HepG2 (cell line): ENCODE data around the gene DNAH8. TPM values are rescaled to one million over a fixed set of nuclear protein-coding genes. Genes with fewer than 3 reads are reported as not detected.
A peak's percentile ranks its signal among the peaks of the same experiment; 100 is the strongest.

Experiments
- ATAC-seq: fragments of 200-7000 bp; cut with Tn5 transposase; 3 replicates; pipeline ENCODE4 v1.9.1; 2020; ENCODE audit warnings: mild to moderate bottlenecking, moderate library complexity
- BruUV-seq: library from RNA; stranded (reverse); fragments of 400-500 nt; replicated peaks from 2 replicates; lab custom pipeline; 2021; lab: Mats Ljungman, UMichigan
- CTCF ChIA-PET: fragments of 300-600 bp; formaldehyde crosslinking; extraction: SDS; loops from one replicate; lab custom pipeline; 2021; ENCODE audit warnings: low total read pairs, inconsistent platforms, low intra/inter-chr PET ratio; lab: Yijun Ruan, JAX
- POLR2A ChIA-PET: fragments of 350-600 bp; sonication (Branson Sonifier 250); formaldehyde crosslinking; loops from one replicate; lab custom pipeline; 2020; ENCODE audit warnings: antibody characterized with exemption, inconsistent platforms; lab: Yijun Ruan, JAX
- DNase-seq: peaks from one replicate; pipeline ENCODE4 v3.0.0-alpha.2; 2015; ENCODE audit warnings: low spot score
- FAIRE-seq: peaks from 3 replicates; lab custom pipeline; 2011; peaks lifted over from hg19 to GRCh38; lab: Jason Lieb, UNC
- H2AFZ ChIP-seq: one replicate; pipeline ENCODE4 v1.6.1; 2011; ENCODE audit warnings: low read length, inconsistent platforms
- H3K27ac ChIP-seq: fragments of 300-600 bp; 3 replicates; pipeline ENCODE4 v1.8.0; 2011; ENCODE audit warnings: mixed run types, mild to moderate bottlenecking, mixed read lengths, low read length, inconsistent platforms; ENCODE audit not compliant: insufficient read depth; ENCODE audit errors: extremely low read length
- H3K27me3 ChIP-seq, 2 experiments: fragments of 200-600 bp in 1 of 2; 2 replicates in 1 of 2; 3 replicates in 1 of 2; pipeline versions ENCODE4 v1.6.0 to v1.8.0; 2011; ENCODE audit warnings: low read length in 2 of 2, mild to moderate bottlenecking in 2 of 2, moderate library complexity in 2 of 2, inconsistent platforms in 1 of 2; ENCODE audit not compliant: insufficient read depth in 2 of 2, control insufficient read depth in 1 of 2
- H3K36me3 ChIP-seq, 2 experiments: fragments of 200-600 bp in 1 of 2; replicated peaks in 1 of 2; 2 replicates in 1 of 2; 3 replicates in 1 of 2; pipeline versions ENCODE4 v1.5.1 to v1.8.0; 2011; ENCODE audit warnings: low read length in 2 of 2, inconsistent platforms in 1 of 2; ENCODE audit not compliant: insufficient read depth in 2 of 2, control insufficient read depth in 1 of 2
- H3K4me1 ChIP-seq: 2 replicates; pipeline ENCODE4 v1.5.1; 2012; ENCODE audit warnings: low read length, inconsistent platforms; ENCODE audit not compliant: insufficient read depth
- H3K4me2 ChIP-seq: 2 replicates; pipeline ENCODE4 v1.6.0; 2011; ENCODE audit warnings: low read depth, low read length, inconsistent platforms
- H3K4me3 ChIP-seq, 3 experiments: fragments of 200-600 bp in 1 of 3; sonication (generic), shearing (Covaris generic) in 1 of 3; replicated peaks in 1 of 3; 2 replicates each; pipeline ENCODE4 v1.5.1; 2011 to 2016; ENCODE audit warnings: low read length in 3 of 3, inconsistent platforms in 2 of 3, low read depth in 2 of 3, mild to moderate bottlenecking in 2 of 3, control low read depth in 1 of 3, mixed read lengths in 1 of 3; ENCODE audit not compliant: insufficient read depth in 1 of 3
- H3K79me2 ChIP-seq: one replicate; pipeline ENCODE4 v1.6.1; 2011; ENCODE audit warnings: low read length, inconsistent platforms; ENCODE audit not compliant: insufficient read depth
- H3K9ac ChIP-seq: 2 replicates; pipeline ENCODE4 v1.6.0; 2011; ENCODE audit warnings: mild to moderate bottlenecking, low read depth, low read length, inconsistent platforms; ENCODE audit not compliant: insufficient read depth
- H3K9me3 ChIP-seq: 2 replicates; pipeline ENCODE4 v1.5.1; 2012; ENCODE audit warnings: mild to moderate bottlenecking, low read length
- H4K20me1 ChIP-seq: 2 replicates; pipeline ENCODE4 v1.6.0; 2011; ENCODE audit warnings: inconsistent platforms, mild to moderate bottlenecking, low read length, moderate library complexity; ENCODE audit not compliant: insufficient read depth
- CTCF ChIP-seq: sonication (generic); formaldehyde crosslinking; IDR thresholded peaks from 2 replicates; pipeline ENCODE4 v1.5.0; 2020; ENCODE audit warnings: mild to moderate bottlenecking, missing genetic modification reagents, moderate library complexity
- FOXA3 ChIP-seq: IDR thresholded peaks from 2 replicates; pipeline ENCODE4 v1.6.1; 2016; ENCODE audit warnings: missing genetic modification reagents, missing compliant biosample characterization
- FOXO1 ChIP-seq: sonication (generic); formaldehyde crosslinking; IDR thresholded peaks from 2 replicates; pipeline ENCODE4 v1.4.0; 2020; ENCODE audit warnings: missing genetic modification reagents
- HCFC1 ChIP-seq: fragments of 150-350 bp; IDR thresholded peaks from 2 replicates; pipeline ENCODE4 v1.6.1; 2014; ENCODE audit warnings: low read depth, low read length
- PAX8 ChIP-seq: sonication (generic); formaldehyde crosslinking; IDR thresholded peaks from 2 replicates; pipeline ENCODE4 v1.8.0; 2022; ENCODE audit warnings: mild to moderate bottlenecking, missing genetic modification reagents, borderline replicate concordance
- RAD21 ChIP-seq: fragments of 450-650 bp; formaldehyde crosslinking; IDR thresholded peaks from 2 replicates; pipeline ENCODE4 v1.5.0; 2020; ENCODE audit warnings: mild to moderate bottlenecking
- SMAD1 ChIP-seq: sonication (generic); formaldehyde crosslinking; IDR thresholded peaks from 2 replicates; pipeline ENCODE4 v1.4.0; 2020; ENCODE audit warnings: missing genetic modification reagents, low read depth, mild to moderate bottlenecking, borderline replicate concordance
- SMC3 ChIP-seq: IDR thresholded peaks from 2 replicates; pipeline ENCODE4 v1.6.1; 2011; ENCODE audit warnings: low read length, improper control_type of control experiment
- STAG1 ChIP-seq: sonication (generic); formaldehyde crosslinking; IDR thresholded peaks from 2 replicates; pipeline ENCODE4 v1.4.0; 2020; ENCODE audit warnings: missing genetic modification reagents
- ZNF225 ChIP-seq: sonication (generic); formaldehyde crosslinking; IDR thresholded peaks from 2 replicates; pipeline ENCODE4 v1.4.0; 2020; ENCODE audit warnings: mild to moderate bottlenecking, missing genetic modification reagents
- ZNF678 ChIP-seq: sonication (generic); formaldehyde crosslinking; IDR thresholded peaks from 2 replicates; pipeline ENCODE4 v1.4.0; 2020; ENCODE audit warnings: mild to moderate bottlenecking, missing genetic modification reagents
- ZNF841 ChIP-seq: sonication (generic); formaldehyde crosslinking; IDR thresholded peaks from 2 replicates; pipeline ENCODE4 v1.8.1; 2023; ENCODE audit warnings: missing genetic modification reagents, borderline replicate concordance
- WGBS: methylation state at CpG from one replicate; pipeline ENCODE4 v1.1.6; 2017; ENCODE audit warnings: low lambda C conversion rate; 5-methylcytosine and 5-hydroxymethylcytosine counted together
- in situ Hi-C: cut with HindIII; loops from 2 replicates; pipeline ENCODE4 v1.10.0; 2017; ENCODE audit warnings: low pct_unique_long_range_greater_than_20kb; ENCODE audit not compliant: extremely low pct_ligation_motif_present
- intact Hi-C: fragments of 100-400 bp; cut with micrococcal nuclease; formaldehyde crosslinking; loops from one replicate; pipeline ENCODE4 v1.10.0; 2022; ENCODE audit not compliant: unreplicated experiment
- polyA plus RNA-seq, 8 experiments: library from polyadenylated mRNA; depleted of rRNA in 3 of 8; stranded (reverse) in 7 of 8; unstranded in 1 of 8; fragments of >200 nt; fragmentation: Illumina TruSeq in 4 of 8; extraction: Trizol in 4 of 8; gene quantifications; 2 replicates each; pipeline versions ENCODE4 v1.2.1 to v1.2.3, GENCODE V29; 2011 to 2016; ENCODE audit warnings: low read depth in 4 of 8, missing spikeins in 1 of 8, mixed read lengths in 1 of 8; ENCODE audit not compliant: insufficient read depth in 1 of 8
- total RNA-seq, 5 experiments: library from RNA; depleted of rRNA; stranded (reverse); fragments of >200 nt; fragmentation: Illumina TruSeq; extraction: Trizol; gene quantifications; 2 replicates each; pipeline ENCODE4 v1.2.3, GENCODE V29; 2016; ENCODE audit warnings: low read depth in 1 of 5

The DNAH8 gene
- total and polyA plus RNA-seq, 2 of the 13 experiments (the other 11 are each of a cell fraction or from before 2014, with no cell fraction given) = not detected

- TF ChIP-seq FOXA3 (CRISPR knock-in tag) = no peak
- TF ChIP-seq ZNF841 = no peak
- TF ChIP-seq HCFC1 = no peak
- no peak for TF ChIP-seq SMAD1 (CRISPR knock-in tag)
Observed at GRCh38 chr6:38719358-38719757, 4.2 kb downstream of the DNAH8 start (continued).

DNA sequence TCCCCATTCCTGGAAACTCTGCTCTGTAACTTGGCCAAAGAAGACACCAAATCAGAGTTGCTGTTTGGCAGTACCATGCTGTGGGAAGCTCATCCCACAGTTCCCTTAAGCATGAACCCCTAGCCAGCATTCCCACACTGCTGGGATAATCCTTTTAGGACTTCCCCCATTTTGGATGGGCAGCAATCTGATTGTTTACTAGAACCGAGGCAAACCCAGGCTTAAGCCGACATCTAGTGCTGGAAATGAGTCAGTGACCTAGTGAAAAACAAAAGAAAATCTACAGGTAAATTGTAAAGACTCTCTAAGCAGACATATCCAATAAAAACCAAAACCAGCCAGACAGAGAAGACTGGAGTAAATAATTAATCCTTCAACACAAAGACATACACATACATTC lies 5.2 kb downstream of the DNAH8 start:
- Histone ChIP-seq H4K20me1 (no peaks in the 10 kb centered on the region), H3K9me3 (no peaks in the 10 kb centered on the region), H3K9ac (no peak overlapping the region), H3K79me2 (no peaks in the 10 kb centered on the region), H3K27ac (no peak overlapping the region), H3K4me2 (no peak overlapping the region), H3K27me3 (peaks cover 0 to 3% of the 10 kb centered on the region in 2 experiments; a peak in 1 of 5 replicates), H2AFZ (no peak overlapping the region), H3K36me3 (no peaks in the 10 kb centered on the region), H3K4me1 (peaks cover 6% of the 10 kb centered on the region; the same call in 1 of the 2 replicates), H3K4me3 (no peak overlapping the region)
- ChIA-PET POLR2A (no interaction called here), CTCF (no interaction called here)
- TF ChIP-seq CTCF (CRISPR knock-in tag) = peak; percentile 76
- no peak for TF ChIP-seq PAX8 (CRISPR knock-in tag)
- peak; percentile 60 for TF ChIP-seq RAD21 (CRISPR knock-in tag)
- TF ChIP-seq ZNF225 = peak; percentile 99; the same call in 1 of the 2 replicates
- TF ChIP-seq ZNF678 = no peak
- 0 out of 2 replicates have a peak, but pooled peaks have one; percentile 19 for TF ChIP-seq FOXO1 (CRISPR knock-in tag)
- TF ChIP-seq SMC3 = peak; percentile 52; the same call in 1 of the 2 replicates
- peak; percentile 75 for TF ChIP-seq STAG1
- BruUV-seq = no TSS peak
- FAIRE-seq (peak; percentile 18), ATAC-seq (peak; percentile 78), DNase-seq (peak; percentile 25)
- WGBS = 0% methylated on average over 2 of the region's 2 CpGs
- in situ Hi-C loops (no loop called here), intact Hi-C loops (no loop called here)
